ENCODE results near the gene RPS15A. TPM values are rescaled to one million over a fixed set of nuclear protein-coding genes. Genes with fewer than 3 reads are reported as not detected.
A peak's percentile ranks its signal among the peaks of the same experiment; 100 is the strongest.
"Not testable (repeated sequence)": the region's sequence is repeated elsewhere in the genome, so short reads cannot be mapped to it uniquely, and the experiment has no call there.

Gene RPS15A
- total and polyA plus RNA-seq, 2 of the 8 experiments (the other 6 are each of a cell fraction or from before 2014, with no cell fraction given): 1,784 to 5,666 TPM

GRCh38 chr16:18781232-18781631 is 8.9 kb downstream of the RPS15A start:
- H2BK12ac ChIP-seq (ENCODE audit: low read depth, low read length): not testable (repeated sequence)
- TF ChIP-seq POLR2AphosphoS5 (IDR thresholded peaks at IDR 0.05; ENCODE audit: low read depth, low read length): peak; percentile 14; the same call in 1 of the 2 replicates
- 0 out of 3 replicates have a peak, but pooled peaks of 1 of the 2 experiments have one; percentile 36 for TF ChIP-seq POLR2A (IDR thresholded peaks at IDR 0.05; ENCODE audit: control extremely low read depth in 1 of 2, low read depth in 2 of 2, low read length in 2 of 2)

More at GRCh38 chr16:18781232-18781631, 8.9 kb downstream of the RPS15A start:
- H4K91ac ChIP-seq (replicated peaks; ENCODE audit: insufficient read length, low read length); H3K9ac ChIP-seq (replicated peaks in 1 of 4; ENCODE audit: extremely low read depth in 1 of 4, low read depth in 3 of 4, low read length in 3 of 4); FAIRE-seq; H2AK5ac ChIP-seq (ENCODE audit: low read depth, low read length); H3K4me1 ChIP-seq (replicated peaks in 1 of 4; ENCODE audit: control insufficient read depth in 3 of 4, insufficient read depth in 4 of 4, low read length in 3 of 4); H3K23me2 ChIP-seq (ENCODE audit: low read depth, low read length); H2AFZ ChIP-seq (ENCODE audit: low read length); H3K4me2 ChIP-seq (ENCODE audit: insufficient read depth in 1 of 2, low read depth in 2 of 2, low read length in 2 of 2); H3K4ac ChIP-seq (replicated peaks; ENCODE audit: insufficient read length, low read depth, low read length); H2BK120ac ChIP-seq (replicated peaks; ENCODE audit: low read depth, low read length); H3K27me3 ChIP-seq (replicated peaks in 1 of 4; ENCODE audit: control insufficient read depth in 3 of 4, extremely low read depth in 1 of 4, insufficient read depth in 3 of 4, low read length in 3 of 4); H2BK5ac ChIP-seq (ENCODE audit: low read depth, low read length); H3K14ac ChIP-seq (ENCODE audit: insufficient read length); DNase-seq (ENCODE audit: low read depth in 1 of 2, low spot score in 2 of 2); H3K9me3 ChIP-seq (ENCODE audit: insufficient read depth in 2 of 2, low read depth in 1 of 2, low read length in 1 of 2); H3K79me1 ChIP-seq (ENCODE audit: low read depth, low read length); H4K8ac ChIP-seq (ENCODE audit: extremely low read depth, insufficient read depth, low read length); H2BK15ac ChIP-seq (ENCODE audit: low read length); H3K23ac ChIP-seq (ENCODE audit: insufficient read length); POLR2A ChIA-PET (ENCODE audit: partially characterized antibody); H3K56ac ChIP-seq (replicated peaks; ENCODE audit: insufficient read length, low read depth, low read length); H3K4me3 ChIP-seq (ENCODE audit: extremely low read depth in 1 of 4, insufficient read depth in 2 of 4, low read depth in 3 of 4, low read length in 4 of 4); CTCF ChIA-PET (ENCODE audit: partially characterized antibody); H4K5ac ChIP-seq (ENCODE audit: insufficient read length, low read depth, low read length); H3K18ac ChIP-seq (ENCODE audit: extremely low read depth, low read length); H3K27ac ChIP-seq (ENCODE audit: low read depth, low read length); H2BK20ac ChIP-seq (ENCODE audit: low read length): not testable (repeated sequence)
- Histone ChIP-seq H3K79me2 (ENCODE audit: control insufficient read depth in 1 of 2, insufficient read depth in 2 of 2, low read length in 2 of 2) (peaks cover 19 to 37% of the 10 kb centered on the region in 2 experiments), H3K36me3 (ENCODE audit: control insufficient read depth in 2 of 4, insufficient read depth in 4 of 4, low read length in 3 of 4) (peaks cover 23 to 40% (median 37%) of the 10 kb centered on the region in 4 experiments), H4K20me1 (replicated peaks in 1 of 2; ENCODE audit: control insufficient read depth in 1 of 2, insufficient read depth in 2 of 2, low read length in 2 of 2) (peaks cover 22 to 25% of the 10 kb centered on the region in 2 experiments)
- WGBS, 2 experiments (ENCODE audit: extremely low coverage in 1 of 2, insufficient coverage in 1 of 2, insufficient read length in 1 of 2, insufficient replicate concordance in 2 of 2, low coverage in 1 of 2, low lambda C conversion rate in 2 of 2, missing lambda C conversion rate in 1 of 2): 94% methylated on average over 6 of the region's 6 CpGs; no CpG with 5 or more reads in 1 of the 2 experiments
